ENCODE results near the gene EFHD2.

Gene EFHD2

DNA sequence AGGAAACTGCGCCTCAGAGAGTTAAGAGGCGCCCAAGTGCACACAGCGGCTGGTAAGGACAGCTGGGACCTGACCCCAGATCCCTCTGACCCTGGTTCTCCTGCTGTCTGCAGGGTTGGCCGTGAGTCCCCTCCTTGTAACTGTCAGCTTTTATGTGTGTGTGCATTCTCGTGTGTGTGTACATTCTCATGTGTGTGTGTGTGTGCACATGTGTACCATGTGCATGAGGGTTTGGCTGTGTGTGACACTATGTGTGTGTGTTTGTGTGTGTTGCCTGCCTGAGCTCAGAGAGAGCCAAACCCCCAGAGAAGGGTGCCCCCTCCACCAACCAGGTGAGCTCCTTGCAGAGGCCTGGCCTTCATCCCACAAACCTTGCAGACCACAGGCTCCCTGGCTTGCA lies 25.9 kb upstream of the EFHD2 start:
- no peaks in the 10 kb centered on the region for H3K36me3 ChIP-seq (ENCODE audit: control insufficient read depth in 2 of 2, insufficient read depth in 1 of 2, low read length in 2 of 2)
- H3K9me3 ChIP-seq (ENCODE audit: control insufficient read depth, insufficient read depth, low read depth, low read length), result no peaks in the 10 kb centered on the region
- TF ChIP-seq, protein P1, sequence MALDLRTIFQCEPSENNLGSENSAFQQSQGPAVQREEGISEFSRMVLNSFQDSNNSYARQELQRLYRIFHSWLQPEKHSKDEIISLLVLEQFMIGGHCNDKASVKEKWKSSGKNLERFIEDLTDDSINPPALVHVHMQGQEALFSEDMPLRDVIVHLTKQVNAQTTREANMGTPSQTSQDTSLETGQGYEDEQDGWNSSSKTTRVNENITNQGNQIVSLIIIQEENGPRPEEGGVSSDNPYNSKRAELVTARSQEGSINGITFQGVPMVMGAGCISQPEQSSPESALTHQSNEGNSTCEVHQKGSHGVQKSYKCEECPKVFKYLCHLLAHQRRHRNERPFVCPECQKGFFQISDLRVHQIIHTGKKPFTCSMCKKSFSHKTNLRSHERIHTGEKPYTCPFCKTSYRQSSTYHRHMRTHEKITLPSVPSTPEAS (tag by site-specific recombination; IDR thresholded peaks at IDR 0.05), result peak; percentile 80
- TF ChIP-seq SALL2 (tag by site-specific recombination; IDR thresholded peaks at IDR 0.05; ENCODE audit: borderline replicate concordance) (no peak), ZNF654 (tag by site-specific recombination; IDR thresholded peaks at IDR 0.05; ENCODE audit: low read depth) (no peak), ZNF792 (tag by site-specific recombination; IDR thresholded peaks at IDR 0.05) (no peak), ZNF239 (tag by site-specific recombination; IDR thresholded peaks at IDR 0.05) (no peak)
- TF ChIP-seq, protein P2, sequence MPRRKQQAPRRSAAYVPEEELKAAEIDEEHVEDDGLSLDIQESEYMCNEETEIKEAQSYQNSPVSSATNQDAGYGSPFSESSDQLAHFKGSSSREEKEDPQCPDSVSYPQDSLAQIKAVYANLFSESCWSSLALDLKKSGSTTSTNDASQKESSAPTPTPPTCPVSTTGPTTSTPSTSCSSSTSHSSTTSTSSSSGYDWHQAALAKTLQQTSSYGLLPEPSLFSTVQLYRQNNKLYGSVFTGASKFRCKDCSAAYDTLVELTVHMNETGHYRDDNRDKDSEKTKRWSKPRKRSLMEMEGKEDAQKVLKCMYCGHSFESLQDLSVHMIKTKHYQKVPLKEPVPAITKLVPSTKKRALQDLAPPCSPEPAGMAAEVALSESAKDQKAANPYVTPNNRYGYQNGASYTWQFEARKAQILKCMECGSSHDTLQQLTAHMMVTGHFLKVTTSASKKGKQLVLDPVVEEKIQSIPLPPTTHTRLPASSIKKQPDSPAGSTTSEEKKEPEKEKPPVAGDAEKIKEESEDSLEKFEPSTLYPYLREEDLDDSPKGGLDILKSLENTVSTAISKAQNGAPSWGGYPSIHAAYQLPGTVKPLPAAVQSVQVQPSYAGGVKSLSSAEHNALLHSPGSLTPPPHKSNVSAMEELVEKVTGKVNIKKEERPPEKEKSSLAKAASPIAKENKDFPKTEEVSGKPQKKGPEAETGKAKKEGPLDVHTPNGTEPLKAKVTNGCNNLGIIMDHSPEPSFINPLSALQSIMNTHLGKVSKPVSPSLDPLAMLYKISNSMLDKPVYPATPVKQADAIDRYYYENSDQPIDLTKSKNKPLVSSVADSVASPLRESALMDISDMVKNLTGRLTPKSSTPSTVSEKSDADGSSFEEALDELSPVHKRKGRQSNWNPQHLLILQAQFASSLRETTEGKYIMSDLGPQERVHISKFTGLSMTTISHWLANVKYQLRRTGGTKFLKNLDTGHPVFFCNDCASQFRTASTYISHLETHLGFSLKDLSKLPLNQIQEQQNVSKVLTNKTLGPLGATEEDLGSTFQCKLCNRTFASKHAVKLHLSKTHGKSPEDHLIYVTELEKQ (tag by site-specific recombination; IDR thresholded peaks at IDR 0.05; ENCODE audit: borderline replicate concordance), result no peak
- no peak overlapping the region for H3K27ac ChIP-seq (ENCODE audit: extremely low read depth, low read depth, low read length)
- H3K4me1 ChIP-seq (ENCODE audit: control insufficient read depth, insufficient read depth, low read length), result no peaks in the 10 kb centered on the region
- POLR2A ChIA-PET, result no interaction called here
- no peak overlapping the region for H3K4me3 ChIP-seq (ENCODE audit: low read depth, low read length)
- CTCF ChIA-PET, result interaction anchor here (0.5 to 1.2 kb wide), 2 partner anchors 60 to 1417 kb away, joined by 3 to 5 read pairs; no protein-coding TSS in a partner anchor

DNA sequence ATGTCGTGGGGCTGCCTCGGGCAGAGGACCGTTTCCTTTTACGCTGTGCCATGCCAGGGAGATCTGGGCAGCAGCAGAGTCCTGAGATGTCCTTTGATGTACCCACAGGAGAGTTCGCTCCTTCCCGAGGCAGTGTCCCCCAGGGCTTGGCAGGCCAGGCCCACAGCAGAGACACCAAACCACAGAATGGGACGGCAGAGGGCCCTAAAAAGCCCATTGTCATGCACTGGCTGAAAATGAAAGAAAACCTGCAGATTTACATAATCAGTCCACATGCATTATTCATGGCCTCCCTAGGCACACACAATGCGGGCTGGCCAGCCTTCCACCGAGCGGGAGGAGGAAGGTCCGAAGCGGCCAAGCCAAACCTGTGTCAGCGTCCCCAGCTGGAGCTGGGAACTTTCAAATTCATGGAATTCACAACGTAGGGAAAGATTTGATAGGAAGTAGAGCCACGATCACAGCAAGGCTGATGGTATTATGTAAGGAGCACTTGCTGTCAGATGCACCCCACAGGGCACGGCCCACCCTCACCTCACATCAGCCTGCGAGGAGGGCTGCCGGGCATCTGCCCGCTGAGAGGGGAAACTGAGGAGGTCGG lies 25.3 kb upstream of the EFHD2 start:
- ChIA-PET CTCF (interaction anchor here (1.2 kb wide), 1 partner anchor 60 kb away, joined by 5 read pairs; no protein-coding TSS in a partner anchor), POLR2A (no interaction called here)
- H3K36me3 ChIP-seq (ENCODE audit: control insufficient read depth in 2 of 2, insufficient read depth in 1 of 2, low read length in 2 of 2), result no peaks in the 10 kb centered on the region
- no peak overlapping the region for H3K27ac ChIP-seq (ENCODE audit: extremely low read depth, low read depth, low read length)
- TF ChIP-seq, protein P3, sequence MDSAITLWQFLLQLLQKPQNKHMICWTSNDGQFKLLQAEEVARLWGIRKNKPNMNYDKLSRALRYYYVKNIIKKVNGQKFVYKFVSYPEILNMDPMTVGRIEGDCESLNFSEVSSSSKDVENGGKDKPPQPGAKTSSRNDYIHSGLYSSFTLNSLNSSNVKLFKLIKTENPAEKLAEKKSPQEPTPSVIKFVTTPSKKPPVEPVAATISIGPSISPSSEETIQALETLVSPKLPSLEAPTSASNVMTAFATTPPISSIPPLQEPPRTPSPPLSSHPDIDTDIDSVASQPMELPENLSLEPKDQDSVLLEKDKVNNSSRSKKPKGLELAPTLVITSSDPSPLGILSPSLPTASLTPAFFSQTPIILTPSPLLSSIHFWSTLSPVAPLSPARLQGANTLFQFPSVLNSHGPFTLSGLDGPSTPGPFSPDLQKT (IDR thresholded peaks at IDR 0.05; ENCODE audit: borderline replicate concordance, low read depth, low read length), result no peak
- no peak for TF ChIP-seq OSR2 (tag by site-specific recombination; IDR thresholded peaks at IDR 0.05)
- no peak for TF ChIP-seq MEIS1 (CRISPR knock-in tag; IDR thresholded peaks at IDR 0.05; ENCODE audit: borderline replicate concordance)
- TF ChIP-seq ZNF473 (tag by site-specific recombination; IDR thresholded peaks at IDR 0.05), result no peak
- TF ChIP-seq, protein P4, sequence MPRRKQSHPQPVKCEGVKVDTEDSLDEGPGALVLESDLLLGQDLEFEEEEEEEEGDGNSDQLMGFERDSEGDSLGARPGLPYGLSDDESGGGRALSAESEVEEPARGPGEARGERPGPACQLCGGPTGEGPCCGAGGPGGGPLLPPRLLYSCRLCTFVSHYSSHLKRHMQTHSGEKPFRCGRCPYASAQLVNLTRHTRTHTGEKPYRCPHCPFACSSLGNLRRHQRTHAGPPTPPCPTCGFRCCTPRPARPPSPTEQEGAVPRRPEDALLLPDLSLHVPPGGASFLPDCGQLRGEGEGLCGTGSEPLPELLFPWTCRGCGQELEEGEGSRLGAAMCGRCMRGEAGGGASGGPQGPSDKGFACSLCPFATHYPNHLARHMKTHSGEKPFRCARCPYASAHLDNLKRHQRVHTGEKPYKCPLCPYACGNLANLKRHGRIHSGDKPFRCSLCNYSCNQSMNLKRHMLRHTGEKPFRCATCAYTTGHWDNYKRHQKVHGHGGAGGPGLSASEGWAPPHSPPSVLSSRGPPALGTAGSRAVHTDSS (tag by site-specific recombination; IDR thresholded peaks at IDR 0.05), result no peak
- 0 out of 2 replicates have a peak, but pooled peaks have one; percentile 10 for TF ChIP-seq GLIS1 (tag by site-specific recombination; IDR thresholded peaks at IDR 0.05)
- TF ChIP-seq ZNF155 (tag by site-specific recombination; IDR thresholded peaks at IDR 0.05), result no peak
- no peak overlapping the region for H3K4me3 ChIP-seq (ENCODE audit: low read depth, low read length)
- H3K9me3 ChIP-seq (ENCODE audit: control insufficient read depth, insufficient read depth, low read depth, low read length), result no peaks in the 10 kb centered on the region
- H3K4me1 ChIP-seq (ENCODE audit: control insufficient read depth, insufficient read depth, low read length), result no peaks in the 10 kb centered on the region

DNA sequence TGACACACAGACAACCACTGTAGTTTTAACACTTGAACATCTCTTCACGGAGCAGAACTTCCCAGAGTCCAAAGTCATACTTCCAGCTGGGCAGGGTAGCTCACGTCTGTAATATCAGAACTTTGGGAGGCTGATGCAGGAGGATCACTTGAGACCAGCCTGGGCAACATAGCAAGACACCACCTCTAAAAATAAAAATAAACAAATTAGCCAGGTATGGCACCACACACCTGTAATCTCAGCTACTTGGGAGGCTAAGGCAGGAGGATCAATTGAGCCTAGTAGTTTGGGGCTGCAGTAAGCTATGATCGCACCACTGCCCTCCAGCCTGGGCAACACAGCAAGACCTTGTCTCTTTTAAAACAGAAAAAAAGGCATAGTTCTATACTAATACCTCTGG lies 24.3 kb upstream of the EFHD2 start:
- CTCF ChIA-PET, result interaction anchor here (0.6 to 1.4 kb wide), 2 partner anchors 21 to 62 kb away, joined by 4 to 5 read pairs; no protein-coding TSS in a partner anchor

More for the DNA sequence above, 24.3 kb upstream of the EFHD2 start:
- Histone ChIP-seq H3K4me1 (ENCODE audit: control insufficient read depth, insufficient read depth, low read length) (no peaks in the 10 kb centered on the region), H3K27ac (ENCODE audit: extremely low read depth, low read depth, low read length) (no peak overlapping the region), H3K36me3 (ENCODE audit: control insufficient read depth in 2 of 2, insufficient read depth in 1 of 2, low read length in 2 of 2) (no peaks in the 10 kb centered on the region), H3K9me3 (ENCODE audit: control insufficient read depth, insufficient read depth, low read depth, low read length) (no peaks in the 10 kb centered on the region), H3K4me3 (ENCODE audit: low read depth, low read length) (no peak overlapping the region)
- POLR2A ChIA-PET, result no interaction called here
- TF ChIP-seq ZNF112 (tag by site-specific recombination; IDR thresholded peaks at IDR 0.05) (no peak), ZNF121 (tag by site-specific recombination; IDR thresholded peaks at IDR 0.05) (peak; percentile 62)
- TF ChIP-seq, protein P5, sequence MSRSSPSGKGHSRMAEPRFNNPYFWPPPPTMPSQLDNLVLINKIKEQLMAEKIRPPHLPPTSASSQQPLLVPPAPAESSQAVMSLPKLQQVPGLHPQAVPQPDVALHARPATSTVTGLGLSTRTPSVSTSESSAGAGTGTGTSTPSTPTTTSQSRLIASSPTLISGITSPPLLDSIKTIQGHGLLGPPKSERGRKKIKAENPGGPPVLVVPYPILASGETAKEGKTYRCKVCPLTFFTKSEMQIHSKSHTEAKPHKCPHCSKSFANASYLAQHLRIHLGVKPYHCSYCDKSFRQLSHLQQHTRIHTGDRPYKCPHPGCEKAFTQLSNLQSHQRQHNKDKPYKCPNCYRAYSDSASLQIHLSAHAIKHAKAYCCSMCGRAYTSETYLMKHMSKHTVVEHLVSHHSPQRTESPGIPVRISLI (tag by site-specific recombination; IDR thresholded peaks at IDR 0.05), result no peak

All from HEK293 (cell line).